Coronary artery (tissue), 2 donors: ENCODE measurements around the gene KCNQ1.

Experiments used
- DNase-seq: peaks from one replicate; pipeline ENCODE4 v3.0.0-alpha.2; 2017; ENCODE audit warnings: low spot score
- H3K27ac ChIP-seq, 2 donors: fragments of 200-600 bp; sonication (generic); one replicate each; pipeline ENCODE4 v1.5.1; 2016 to 2019
- H3K4me3 ChIP-seq: fragments of 200-600 bp; sonication (generic); 2 replicates; pipeline ENCODE4 v1.5.1; 2016; ENCODE audit warnings: mild to moderate bottlenecking, moderate library complexity
- TF ChIP-seq, protein P1 (sequence below): fragments of 200-600 bp; sonication (generic); IDR thresholded peaks from one replicate; pipeline ENCODE4 v1.5.1; 2019; ENCODE audit warnings: antibody characterized with exemption

The KCNQ1 gene

DNA sequence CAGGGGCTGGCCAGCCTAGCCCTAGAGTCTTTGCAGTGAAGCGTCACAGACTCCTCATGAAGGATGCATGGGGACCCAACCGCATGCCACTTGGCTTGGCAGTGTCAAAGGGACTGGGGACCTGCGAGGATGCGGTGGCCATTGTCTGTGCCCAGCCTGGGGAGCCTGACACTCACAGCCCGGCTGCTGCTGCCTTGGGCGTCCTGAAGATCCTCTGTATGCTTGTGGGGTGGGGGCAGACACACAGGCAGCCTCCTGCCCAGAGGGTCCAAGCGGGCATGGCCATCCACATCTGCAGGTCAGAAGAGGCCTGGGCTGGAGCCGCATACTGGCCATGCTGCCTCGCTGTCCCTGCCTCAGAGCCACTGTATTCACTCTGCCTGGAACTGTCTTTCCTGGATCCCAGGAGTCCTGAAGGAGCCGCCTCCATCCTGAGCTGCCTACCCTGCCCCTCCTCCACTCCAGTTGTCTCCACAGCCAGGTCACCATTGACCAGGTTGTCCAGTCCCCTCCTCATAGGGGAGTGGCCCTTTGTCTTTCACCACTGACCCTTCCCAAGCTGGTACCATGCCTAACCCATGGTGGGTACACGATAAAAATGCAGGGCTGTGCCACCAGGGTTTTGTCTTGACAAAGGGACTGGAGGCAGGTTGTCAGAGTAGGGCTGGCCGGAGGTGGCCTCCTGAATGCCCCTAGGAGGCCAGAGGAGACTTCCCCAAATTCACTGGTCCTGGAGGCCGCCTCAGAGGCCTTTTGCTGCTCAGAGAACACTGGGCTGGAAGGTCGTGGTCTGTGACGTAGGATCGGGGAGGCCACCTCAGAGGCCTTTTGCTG lies 148.0 kb downstream of the KCNQ1 start:
- Histone ChIP-seq H3K4me3 (no peak overlapping the region), H3K27ac (no peak overlapping the region)
- peak; percentile 59 for DNase-seq
- TF ChIP-seq, protein P1, sequence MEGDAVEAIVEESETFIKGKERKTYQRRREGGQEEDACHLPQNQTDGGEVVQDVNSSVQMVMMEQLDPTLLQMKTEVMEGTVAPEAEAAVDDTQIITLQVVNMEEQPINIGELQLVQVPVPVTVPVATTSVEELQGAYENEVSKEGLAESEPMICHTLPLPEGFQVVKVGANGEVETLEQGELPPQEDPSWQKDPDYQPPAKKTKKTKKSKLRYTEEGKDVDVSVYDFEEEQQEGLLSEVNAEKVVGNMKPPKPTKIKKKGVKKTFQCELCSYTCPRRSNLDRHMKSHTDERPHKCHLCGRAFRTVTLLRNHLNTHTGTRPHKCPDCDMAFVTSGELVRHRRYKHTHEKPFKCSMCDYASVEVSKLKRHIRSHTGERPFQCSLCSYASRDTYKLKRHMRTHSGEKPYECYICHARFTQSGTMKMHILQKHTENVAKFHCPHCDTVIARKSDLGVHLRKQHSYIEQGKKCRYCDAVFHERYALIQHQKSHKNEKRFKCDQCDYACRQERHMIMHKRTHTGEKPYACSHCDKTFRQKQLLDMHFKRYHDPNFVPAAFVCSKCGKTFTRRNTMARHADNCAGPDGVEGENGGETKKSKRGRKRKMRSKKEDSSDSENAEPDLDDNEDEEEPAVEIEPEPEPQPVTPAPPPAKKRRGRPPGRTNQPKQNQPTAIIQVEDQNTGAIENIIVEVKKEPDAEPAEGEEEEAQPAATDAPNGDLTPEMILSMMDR: no peak

DNA sequence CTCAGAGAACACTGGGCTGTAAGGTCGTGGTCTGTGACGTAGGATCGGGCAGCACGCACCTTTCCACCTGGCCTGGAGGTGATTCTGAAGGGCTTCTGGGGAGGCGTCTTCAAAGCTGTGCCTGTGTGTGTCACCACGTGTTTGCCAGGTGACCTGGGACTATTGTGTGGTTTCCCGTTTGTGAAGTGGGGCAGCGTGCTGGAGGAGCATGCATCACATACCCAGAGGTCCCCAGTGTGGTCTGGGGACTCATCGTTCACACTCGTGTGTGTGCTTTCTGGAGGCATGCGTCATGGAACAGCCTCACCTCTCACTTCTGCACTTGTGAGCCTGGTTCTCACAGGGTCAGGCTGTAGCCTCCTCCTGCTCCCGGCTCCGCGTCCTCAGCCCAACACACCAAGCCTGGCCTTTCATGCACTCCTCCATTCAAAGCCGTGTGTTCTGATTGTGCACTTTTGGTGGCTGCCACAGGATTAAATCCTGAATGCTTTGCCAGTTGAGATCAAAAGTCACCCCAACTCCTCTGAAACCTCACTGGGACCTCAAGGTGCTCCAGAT lies 148.7 kb downstream of the KCNQ1 start:
- DNase-seq: no peak
- H3K4me3 ChIP-seq: no peak overlapping the region
- TF ChIP-seq, protein P1: no peak
- H3K27ac ChIP-seq: no peak overlapping the region

DNA sequence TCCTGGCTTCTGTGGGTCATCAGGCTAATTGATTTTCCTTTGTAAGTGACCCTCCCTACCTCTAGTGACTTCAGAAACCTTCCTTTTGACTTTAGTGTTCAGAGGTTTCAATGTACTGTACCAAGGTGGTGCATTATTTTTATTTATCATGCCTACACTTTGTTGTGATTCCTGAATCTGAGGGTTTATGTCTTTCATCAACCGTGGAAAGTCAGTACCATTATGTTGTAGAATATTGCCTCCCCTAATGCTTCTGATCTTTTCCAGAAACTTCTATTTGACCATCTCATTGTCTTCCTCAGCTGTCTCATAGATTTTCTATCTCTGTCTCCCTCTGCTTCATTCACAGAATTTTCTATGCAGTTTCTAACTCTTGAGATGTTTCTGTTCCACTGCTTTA lies 149.5 kb downstream of the KCNQ1 start:
- TF ChIP-seq, protein P1: no peak
- Histone ChIP-seq H3K27ac (no peak overlapping the region), H3K4me3 (no peak overlapping the region)
- DNase-seq: no peak

DNA sequence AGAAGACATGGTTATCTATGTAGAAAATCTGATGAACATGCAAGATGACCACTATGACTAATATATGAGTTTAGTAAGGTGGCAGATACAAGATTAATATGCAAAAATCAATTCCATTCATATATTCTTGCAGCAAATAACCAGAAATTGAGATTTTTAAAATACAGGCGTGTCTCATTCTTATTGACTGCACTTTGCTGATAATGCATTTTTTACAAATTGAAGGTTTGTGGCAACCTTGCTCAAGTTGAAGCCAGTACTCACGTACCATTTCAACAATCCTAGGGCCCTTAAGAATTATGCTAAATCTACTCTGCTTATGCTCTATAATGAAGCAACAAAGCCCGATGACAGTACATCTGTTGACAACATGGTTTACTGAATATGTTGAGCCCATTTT lies 150.4 kb downstream of the KCNQ1 start:
- TF ChIP-seq, protein P1: no peak
- Histone ChIP-seq H3K4me3 (no peak overlapping the region), H3K27ac (no peak overlapping the region)
- no peak for DNase-seq

DNA sequence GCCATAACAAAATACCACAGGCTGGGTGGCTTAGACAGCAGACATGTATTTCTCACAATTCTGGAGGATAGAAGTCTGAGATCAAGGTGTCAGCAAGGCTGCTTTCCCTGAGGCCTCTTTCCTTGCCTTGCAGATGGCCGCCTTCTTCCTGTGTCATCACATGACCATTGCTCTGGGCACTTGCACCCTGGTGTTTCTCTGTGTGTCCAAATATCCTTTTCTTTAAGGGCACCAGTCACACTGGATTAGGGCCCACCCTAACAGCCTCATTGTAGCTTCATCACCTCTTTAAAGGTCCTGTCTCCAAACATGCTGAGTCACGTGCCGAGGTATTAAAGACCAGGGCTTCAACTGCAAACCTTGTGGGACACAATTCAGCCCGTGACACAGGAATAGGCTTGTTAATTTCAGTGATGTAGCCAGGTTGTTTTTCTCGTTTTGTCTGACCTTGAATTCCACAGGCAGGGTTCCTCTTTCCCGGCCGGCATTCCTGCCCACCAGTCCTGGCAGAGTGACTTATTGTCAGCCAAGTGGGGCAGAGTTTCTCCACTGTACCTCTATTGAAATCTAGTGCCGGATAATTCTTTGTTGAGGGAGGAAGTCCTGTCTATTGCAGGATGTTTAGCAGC lies 154.9 kb downstream of the KCNQ1 start:
- no peak for DNase-seq
- Histone ChIP-seq H3K27ac (no peak overlapping the region), H3K4me3 (no peak overlapping the region)
- TF ChIP-seq, protein P1: no peak

DNA sequence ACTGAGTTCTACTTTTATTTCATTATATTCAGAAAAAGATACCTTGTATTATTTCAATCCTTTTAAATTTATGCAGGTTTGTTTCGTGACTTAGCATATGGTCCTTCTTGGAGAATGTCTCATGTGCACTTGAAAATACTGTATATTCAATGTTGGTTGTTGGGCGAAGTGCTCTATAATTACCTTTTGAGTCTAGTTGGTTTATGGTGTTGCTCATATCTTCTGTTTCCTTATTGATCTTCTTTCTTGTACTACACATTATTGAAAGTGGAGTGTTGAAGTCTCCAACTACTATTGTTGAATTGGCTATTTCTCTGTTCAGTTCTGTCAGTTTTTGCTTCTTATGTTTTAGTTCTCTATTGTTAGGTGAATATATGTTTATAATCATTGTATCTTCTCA lies 164.5 kb downstream of the KCNQ1 start:
- no peak for DNase-seq
- Histone ChIP-seq H3K27ac (no peak overlapping the region), H3K4me3 (no peak overlapping the region)
- TF ChIP-seq, protein P1: no peak
